Activated CD8-positive, alpha-beta memory T cell treated with anti-CD3 and anti-CD28 coated beads, Interleukin-2, amount 50 U/mL, for 48 hours (primary cell): ENCODE data around the gene RNF128.
A peak's percentile ranks its signal among the peaks of the same experiment; 100 is the strongest.
"Not testable (repeated sequence)": the region's sequence is repeated elsewhere in the genome, so short reads cannot be mapped to it uniquely, and the experiment has no call there.

Source experiments
- DNase-seq: peaks from one replicate; pipeline ENCODE4 v3.0.0-alpha.2; 2020

The RNF128 gene

GRCh38 chrX:106751407-106751806 lies 24.9 kb downstream of the RNF128 start:
- DNase-seq: no peak

GRCh38 chrX:106752101-106752678 lies 25.7 kb downstream of the RNF128 start:
- DNase-seq: no peak

- DNase-seq: not testable (repeated sequence)
Observed at GRCh38 chrX:106769288-106769687, 42.8 kb downstream of the RNF128 start.

DNA sequence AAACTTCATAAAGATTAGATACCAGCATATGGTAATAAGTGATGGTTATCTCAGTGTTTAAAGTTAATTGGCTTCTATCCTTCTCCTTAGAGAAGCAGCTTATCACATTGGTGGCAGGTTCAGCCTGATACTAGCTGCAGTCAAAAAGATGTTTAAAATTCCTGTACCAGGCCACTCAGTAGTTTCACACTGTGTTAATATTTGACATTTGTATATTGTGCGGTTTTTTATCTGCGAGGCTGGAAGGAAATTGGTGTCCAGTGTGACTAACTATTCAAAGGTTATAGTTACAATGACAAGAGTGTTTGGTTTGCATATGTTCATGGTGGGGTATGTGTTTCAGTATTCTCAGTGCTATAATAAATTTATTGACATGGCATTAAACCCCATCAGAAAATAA lies 48.5 kb downstream of the RNF128 start:
- no peak for DNase-seq

- no peak for DNase-seq
Observed at GRCh38 chrX:106780264-106780663, 53.8 kb downstream of the RNF128 start.

GRCh38 chrX:106780664-106781377 lies 54.3 kb downstream of the RNF128 start:
- DNase-seq: no peak

- no peak for DNase-seq
Observed at GRCh38 chrX:106783716-106784115, 57.2 kb downstream of the RNF128 start.

DNA sequence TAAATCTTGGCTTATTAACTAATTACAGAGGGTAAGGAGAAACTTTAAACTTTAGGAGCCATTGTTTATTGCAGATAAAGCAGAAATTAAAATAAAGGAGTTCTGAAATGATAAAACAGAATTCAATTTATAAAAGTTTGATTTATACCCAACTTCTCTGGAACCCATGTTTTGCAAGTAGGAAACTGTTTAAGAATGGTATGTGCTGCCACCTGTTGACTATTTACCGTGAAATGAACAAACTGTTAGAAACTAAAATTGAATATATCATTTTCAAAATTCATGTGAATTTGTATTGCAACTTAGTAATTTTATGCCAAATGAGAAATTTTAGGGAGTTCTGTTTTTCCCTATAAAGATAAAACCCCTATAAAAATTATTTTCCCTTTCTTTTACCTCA lies 65.0 kb downstream of the RNF128 start:
- no peak for DNase-seq

DNA sequence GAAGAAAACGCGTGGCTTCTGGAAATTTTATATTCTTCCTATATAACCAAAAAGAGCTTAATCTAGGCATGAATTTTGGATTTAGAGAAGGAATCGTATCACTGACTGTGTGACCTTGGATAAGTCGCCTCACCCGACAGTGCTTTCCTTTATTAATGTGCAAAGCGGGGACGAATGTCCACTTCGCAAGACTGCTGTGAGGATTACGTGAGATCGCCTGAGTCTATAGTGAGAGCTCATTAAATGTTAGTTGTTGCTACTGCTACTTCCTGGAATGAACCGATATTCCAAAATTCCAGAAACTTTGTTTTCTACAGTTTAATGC lies 75.5 kb downstream of the RNF128 start:
- DNase-seq: no peak

DNA sequence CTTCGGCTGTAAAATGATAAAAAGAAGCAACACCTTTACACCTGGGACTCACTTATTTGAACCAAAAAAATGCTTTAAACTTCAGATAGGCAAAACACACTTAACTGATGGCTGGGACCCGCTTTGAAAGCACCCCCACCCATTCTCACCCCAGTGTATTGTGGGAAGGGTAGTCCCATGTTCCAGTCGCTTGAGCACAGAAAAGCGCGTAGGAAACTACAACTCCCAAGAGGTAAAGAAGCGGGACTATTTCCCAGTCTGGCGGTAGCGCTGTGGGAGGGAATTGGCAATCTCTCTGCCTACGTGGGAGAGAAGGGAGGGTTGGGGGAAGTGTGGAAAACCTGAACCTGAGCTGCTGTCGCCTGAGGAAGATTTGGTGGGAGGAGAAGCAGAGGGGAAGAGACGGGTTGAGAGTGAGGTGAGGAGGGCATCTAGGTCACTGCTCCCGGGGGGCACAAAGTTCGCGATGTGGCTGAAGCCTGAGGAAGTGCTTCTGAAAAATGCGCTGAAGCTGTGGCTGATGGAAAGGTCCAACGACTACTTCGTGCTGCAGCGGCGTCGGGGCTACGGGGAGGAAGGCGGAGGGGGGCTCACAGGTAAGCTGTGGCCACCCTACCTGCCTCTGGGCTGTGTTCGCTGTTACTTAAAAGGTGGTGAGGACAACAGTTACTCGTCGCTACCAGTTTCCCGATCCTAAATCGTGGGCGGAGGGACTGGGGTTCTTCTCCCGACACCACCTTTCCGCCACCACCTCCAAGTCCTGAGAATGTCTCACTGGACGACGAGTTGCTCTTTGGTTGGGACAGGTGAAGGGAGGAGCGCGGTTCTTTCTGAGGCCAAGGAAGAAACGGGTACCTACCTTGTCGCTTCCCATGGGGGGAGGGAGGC lies 76.1 kb downstream of the RNF128 start, which contains the start of gene TBC1D8B:
TBC1D8B (plus strand) TSS at position 286 of the 888 bp plus-strand sequence; CDS start at position 467, 181 bp downstream.
- DNase-seq: peak; percentile 50

- no peak for DNase-seq
Observed at GRCh38 chrX:106811131-106811910, 84.8 kb downstream of the RNF128 start.

DNA sequence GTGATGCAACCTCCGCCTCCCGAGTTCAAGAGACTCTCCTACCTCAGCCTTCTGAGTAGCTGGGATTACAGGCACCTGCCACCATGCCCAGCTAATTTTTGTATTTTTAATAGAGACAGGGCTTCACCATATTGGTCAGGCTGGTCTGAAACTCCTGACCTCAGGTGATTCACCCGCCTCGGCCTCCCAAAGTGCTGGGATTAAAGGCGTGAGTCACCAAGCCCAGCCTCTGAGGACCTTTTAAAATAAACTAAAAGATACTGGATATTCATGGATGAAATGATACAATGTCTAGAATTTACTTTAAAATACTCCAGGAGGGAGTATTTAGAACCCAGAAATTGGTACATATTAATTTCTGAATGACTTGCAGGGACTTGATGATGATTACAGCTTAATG lies 86.4 kb downstream of the RNF128 start:
- not testable (repeated sequence) for DNase-seq

DNA sequence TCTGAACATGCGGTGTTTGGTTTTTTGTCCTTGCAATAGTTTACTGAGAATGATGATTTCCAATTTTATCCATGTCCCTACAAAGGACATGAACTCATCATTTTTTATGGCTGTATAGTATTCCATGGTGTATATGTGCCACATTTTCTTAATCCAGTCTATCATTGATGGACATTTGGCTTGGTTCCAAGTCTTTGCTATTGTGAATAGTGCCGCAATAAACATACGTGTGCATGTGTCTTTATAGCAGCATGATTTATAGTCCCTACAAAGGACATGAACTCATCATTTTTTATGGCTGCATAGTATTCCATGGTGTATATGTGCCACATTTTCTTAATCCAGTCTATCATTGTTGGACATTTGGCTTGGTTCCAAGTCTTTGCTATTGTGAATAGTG lies 87.6 kb downstream of the RNF128 start:
- DNase-seq: not testable (repeated sequence)
